HepG2 (cell line): ENCODE data around the gene ADCK2. TPM values are rescaled to one million over a fixed set of nuclear protein-coding genes. Genes with fewer than 3 reads are reported as not detected.

Experiments used
- ATAC-seq: fragments of 200-7000 bp; cut with Tn5 transposase; 3 replicates; pipeline ENCODE4 v1.9.1; 2020; ENCODE audit warnings: mild to moderate bottlenecking, moderate library complexity
- BruUV-seq: library from RNA; stranded (reverse); fragments of 400-500 nt; replicated peaks from 2 replicates; lab custom pipeline; 2021; lab: Mats Ljungman, UMichigan
- CTCF ChIA-PET: fragments of 300-600 bp; formaldehyde crosslinking; extraction: SDS; loops from one replicate; lab custom pipeline; 2021; ENCODE audit warnings: low total read pairs, inconsistent platforms, low intra/inter-chr PET ratio; lab: Yijun Ruan, JAX
- POLR2A ChIA-PET: fragments of 350-600 bp; sonication (Branson Sonifier 250); formaldehyde crosslinking; loops from one replicate; lab custom pipeline; 2020; ENCODE audit warnings: antibody characterized with exemption, inconsistent platforms; lab: Yijun Ruan, JAX
- DNase-seq: peaks from one replicate; pipeline ENCODE4 v3.0.0-alpha.2; 2015; ENCODE audit warnings: low spot score
- FAIRE-seq: peaks from 3 replicates; lab custom pipeline; 2011; peaks lifted over from hg19 to GRCh38; lab: Jason Lieb, UNC
- H2AFZ ChIP-seq: one replicate; pipeline ENCODE4 v1.6.1; 2011; ENCODE audit warnings: low read length, inconsistent platforms
- H3K27ac ChIP-seq: fragments of 300-600 bp; 3 replicates; pipeline ENCODE4 v1.8.0; 2011; ENCODE audit warnings: mixed run types, mild to moderate bottlenecking, mixed read lengths, low read length, inconsistent platforms; ENCODE audit not compliant: insufficient read depth; ENCODE audit errors: extremely low read length
- H3K27me3 ChIP-seq, 2 experiments: fragments of 200-600 bp in 1 of 2; 2 replicates in 1 of 2; 3 replicates in 1 of 2; pipeline versions ENCODE4 v1.6.0 to v1.8.0; 2011; ENCODE audit warnings: low read length in 2 of 2, mild to moderate bottlenecking in 2 of 2, moderate library complexity in 2 of 2, inconsistent platforms in 1 of 2; ENCODE audit not compliant: insufficient read depth in 2 of 2, control insufficient read depth in 1 of 2
- H3K36me3 ChIP-seq, 2 experiments: fragments of 200-600 bp in 1 of 2; replicated peaks in 1 of 2; 2 replicates in 1 of 2; 3 replicates in 1 of 2; pipeline versions ENCODE4 v1.5.1 to v1.8.0; 2011; ENCODE audit warnings: low read length in 2 of 2, inconsistent platforms in 1 of 2; ENCODE audit not compliant: insufficient read depth in 2 of 2, control insufficient read depth in 1 of 2
- H3K4me1 ChIP-seq: 2 replicates; pipeline ENCODE4 v1.5.1; 2012; ENCODE audit warnings: low read length, inconsistent platforms; ENCODE audit not compliant: insufficient read depth
- H3K4me2 ChIP-seq: 2 replicates; pipeline ENCODE4 v1.6.0; 2011; ENCODE audit warnings: low read depth, low read length, inconsistent platforms
- H3K4me3 ChIP-seq, 3 experiments: fragments of 200-600 bp in 1 of 3; sonication (generic), shearing (Covaris generic) in 1 of 3; replicated peaks in 1 of 3; 2 replicates each; pipeline ENCODE4 v1.5.1; 2011 to 2016; ENCODE audit warnings: low read length in 3 of 3, inconsistent platforms in 2 of 3, low read depth in 2 of 3, mild to moderate bottlenecking in 2 of 3, control low read depth in 1 of 3, mixed read lengths in 1 of 3; ENCODE audit not compliant: insufficient read depth in 1 of 3
- H3K79me2 ChIP-seq: one replicate; pipeline ENCODE4 v1.6.1; 2011; ENCODE audit warnings: low read length, inconsistent platforms; ENCODE audit not compliant: insufficient read depth
- H3K9ac ChIP-seq: 2 replicates; pipeline ENCODE4 v1.6.0; 2011; ENCODE audit warnings: mild to moderate bottlenecking, low read depth, low read length, inconsistent platforms; ENCODE audit not compliant: insufficient read depth
- H3K9me3 ChIP-seq: 2 replicates; pipeline ENCODE4 v1.5.1; 2012; ENCODE audit warnings: mild to moderate bottlenecking, low read length
- H4K20me1 ChIP-seq: 2 replicates; pipeline ENCODE4 v1.6.0; 2011; ENCODE audit warnings: inconsistent platforms, mild to moderate bottlenecking, low read length, moderate library complexity; ENCODE audit not compliant: insufficient read depth
- GPBP1L1 ChIP-seq: sonication (generic); formaldehyde crosslinking; IDR thresholded peaks from 2 replicates; pipeline ENCODE4 v1.5.0; 2020; ENCODE audit warnings: mild to moderate bottlenecking, missing genetic modification reagents
- GPN1 ChIP-seq: sonication (generic); formaldehyde crosslinking; IDR thresholded peaks from 2 replicates; pipeline ENCODE4 v1.5.1; 2020; ENCODE audit warnings: missing genetic modification reagents, borderline replicate concordance
- KDM4B ChIP-seq: sonication (generic); formaldehyde crosslinking; IDR thresholded peaks from 2 replicates; pipeline ENCODE4 v1.4.0; 2020; ENCODE audit warnings: missing genetic modification reagents
- MATR3 ChIP-seq: sonication (generic); formaldehyde crosslinking; IDR thresholded peaks from 2 replicates; pipeline ENCODE4 v1.4.0; 2020; ENCODE audit warnings: missing genetic modification reagents
- MYNN ChIP-seq: sonication (generic); formaldehyde crosslinking; IDR thresholded peaks from 2 replicates; pipeline ENCODE4 v1.4.0; 2020; ENCODE audit warnings: mild to moderate bottlenecking, low read depth, missing genetic modification reagents
- NCOA1 ChIP-seq: sonication (generic); formaldehyde crosslinking; IDR thresholded peaks from 2 replicates; pipeline ENCODE4 v1.9.0; 2021; ENCODE audit warnings: missing genetic modification reagents
- ONECUT2 ChIP-seq: sonication (generic); formaldehyde crosslinking; IDR thresholded peaks from 2 replicates; pipeline ENCODE4 v1.4.0; 2020; ENCODE audit warnings: missing genetic modification reagents
- PLRG1 ChIP-seq: fragments of 450-650 bp; conservative IDR thresholded peaks from 2 replicates; pipeline ENCODE4 v1.6.1; 2016
- SIX4 ChIP-seq: sonication (generic); formaldehyde crosslinking; IDR thresholded peaks from 2 replicates; pipeline ENCODE4 v1.4.0; 2020; ENCODE audit warnings: missing genetic modification reagents
- SNAI1 ChIP-seq: sonication (generic); formaldehyde crosslinking; IDR thresholded peaks from 2 replicates; pipeline ENCODE4 v1.5.0; 2020; ENCODE audit warnings: mild to moderate bottlenecking, missing genetic modification reagents, borderline replicate concordance
- SRSF1 ChIP-seq: fragments of 200-400 bp; formaldehyde crosslinking; optimal IDR thresholded peaks from 2 replicates; pipeline ENCODE3; 2017; ENCODE audit warnings: mild to moderate bottlenecking, low read depth, low read length, moderate library complexity
- ZBTB42 ChIP-seq: sonication (generic); formaldehyde crosslinking; IDR thresholded peaks from 2 replicates; pipeline ENCODE4 v1.5.0; 2020; ENCODE audit warnings: mild to moderate bottlenecking, missing genetic modification reagents
- ZBTB7B ChIP-seq: sonication (generic); formaldehyde crosslinking; IDR thresholded peaks from 2 replicates; pipeline ENCODE4 v1.4.0; 2020; ENCODE audit warnings: missing genetic modification reagents
- ZFP90 ChIP-seq: sonication (generic); formaldehyde crosslinking; IDR thresholded peaks from 2 replicates; pipeline ENCODE4 v1.8.0; 2022; ENCODE audit warnings: missing genetic modification reagents, mild to moderate bottlenecking, inconsistent platforms, borderline replicate concordance
- ZNF207 ChIP-seq: fragments of 450-650 bp; IDR thresholded peaks from 2 replicates; pipeline ENCODE4 v1.6.1; 2016; ENCODE audit warnings: antibody characterized with exemption, borderline replicate concordance
- ZNF546 ChIP-seq: sonication (generic); formaldehyde crosslinking; conservative IDR thresholded peaks from 2 replicates; pipeline ENCODE4 v1.8.1; 2023; ENCODE audit warnings: mild to moderate bottlenecking, missing genetic modification reagents
- ZNF737 ChIP-seq: sonication (generic); formaldehyde crosslinking; IDR thresholded peaks from 2 replicates; pipeline ENCODE4 v1.5.0; 2020; ENCODE audit warnings: missing genetic modification reagents, mild to moderate bottlenecking, borderline replicate concordance
- WGBS: methylation state at CpG from one replicate; pipeline ENCODE4 v1.1.6; 2017; ENCODE audit warnings: low lambda C conversion rate; 5-methylcytosine and 5-hydroxymethylcytosine counted together
- in situ Hi-C: cut with HindIII; loops from 2 replicates; pipeline ENCODE4 v1.10.0; 2017; ENCODE audit warnings: low pct_unique_long_range_greater_than_20kb; ENCODE audit not compliant: extremely low pct_ligation_motif_present
- intact Hi-C: fragments of 100-400 bp; cut with micrococcal nuclease; formaldehyde crosslinking; loops from one replicate; pipeline ENCODE4 v1.10.0; 2022; ENCODE audit not compliant: unreplicated experiment
- polyA plus RNA-seq, 8 experiments: library from polyadenylated mRNA; depleted of rRNA in 3 of 8; stranded (reverse) in 7 of 8; unstranded in 1 of 8; fragments of >200 nt; fragmentation: Illumina TruSeq in 4 of 8; extraction: Trizol in 4 of 8; gene quantifications; 2 replicates each; pipeline versions ENCODE4 v1.2.1 to v1.2.3, GENCODE V29; 2011 to 2016; ENCODE audit warnings: low read depth in 4 of 8, missing spikeins in 1 of 8, mixed read lengths in 1 of 8; ENCODE audit not compliant: insufficient read depth in 1 of 8
- total RNA-seq, 5 experiments: library from RNA; depleted of rRNA; stranded (reverse); fragments of >200 nt; fragmentation: Illumina TruSeq; extraction: Trizol; gene quantifications; 2 replicates each; pipeline ENCODE4 v1.2.3, GENCODE V29; 2016; ENCODE audit warnings: low read depth in 1 of 5

The ADCK2 gene
- total and polyA plus RNA-seq, 2 of the 13 experiments (the other 11 are each of a cell fraction or from before 2014, with no cell fraction given) = 8.6 to 18.8 TPM

GRCh38 chr7:140675726-140676125, 3.0 kb downstream of the ADCK2 start:
- FAIRE-seq (no peak), ATAC-seq (no peak), DNase-seq (no peak)
- BruUV-seq = no TSS peak
- intact Hi-C loops = no loop called here
- no peaks in the 10 kb centered on the region for H4K20me1 ChIP-seq
- H3K36me3 ChIP-seq = peaks cover 1 to 7% of the 10 kb centered on the region in 2 experiments; a peak in 1 of 5 replicates
- POLR2A ChIA-PET = interaction anchor here (1.0 kb wide), 1 partner anchor 21 kb away, joined by 4 read pairs; the partner anchor contains the start of gene NDUFB2
- no peaks in the 10 kb centered on the region for H3K9me3 ChIP-seq
- no peak overlapping the region for H3K9ac ChIP-seq
- WGBS = 91% methylated on average over 4 of the region's 4 CpGs
- no peaks in the 10 kb centered on the region for H3K79me2 ChIP-seq
- TF ChIP-seq NCOA1 (CRISPR knock-in tag) = no peak
- no peak for TF ChIP-seq PLRG1
- TF ChIP-seq KDM4B (CRISPR knock-in tag) = no peak
- TF ChIP-seq SIX4 (CRISPR knock-in tag) = no peak
- TF ChIP-seq ZBTB42 (CRISPR knock-in tag) = no peak
- no peak for TF ChIP-seq ZBTB7B (CRISPR knock-in tag)
- in situ Hi-C loops = loop anchor here (25.0 kb wide), 1 partner anchor 337 kb away; the partner anchor contains the start of gene MRPS33
- no peak overlapping the region for H3K4me3 ChIP-seq
- CTCF ChIA-PET = no interaction called here
- H3K27ac ChIP-seq = no peak overlapping the region
- peaks cover 16% of the 10 kb centered on the region for H3K4me1 ChIP-seq
- H3K4me2 ChIP-seq = no peak overlapping the region
- H2AFZ ChIP-seq = no peak overlapping the region
- no peaks in the 10 kb centered on the region for H3K27me3 ChIP-seq

- ChIA-PET POLR2A (no interaction called here), CTCF (no interaction called here)
- DNase-seq (no peak), ATAC-seq (no peak), FAIRE-seq (no peak)
- Histone ChIP-seq H3K9me3 (no peaks in the 10 kb centered on the region), H3K27me3 (no peaks in the 10 kb centered on the region), H4K20me1 (no peaks in the 10 kb centered on the region), H3K79me2 (no peaks in the 10 kb centered on the region), H3K4me3 (no peak overlapping the region), H3K27ac (no peak overlapping the region), H3K4me2 (no peak overlapping the region), H3K36me3 (peaks cover 1 to 10% of the 10 kb centered on the region in 2 experiments; a peak in 1 of 5 replicates), H3K9ac (no peak overlapping the region), H2AFZ (no peak overlapping the region), H3K4me1 (peaks cover 16% of the 10 kb centered on the region)
- intact Hi-C loops = no loop called here
- in situ Hi-C loops = loop anchor here (25.0 kb wide), 1 partner anchor 336 kb away; the partner anchor contains the start of gene MRPS33
- no TSS peak for BruUV-seq
- WGBS = 90% methylated on average over 3 of the region's 3 CpGs
- TF ChIP-seq GPN1 (CRISPR knock-in tag) = no peak
- no peak for TF ChIP-seq SRSF1
- no peak for TF ChIP-seq ZFP90 (CRISPR knock-in tag)
- TF ChIP-seq MYNN (CRISPR knock-in tag) = no peak
- TF ChIP-seq ZNF207 = no peak
- TF ChIP-seq ZNF737 (CRISPR knock-in tag) = no peak
- TF ChIP-seq MATR3 (CRISPR knock-in tag) = no peak
- TF ChIP-seq GPBP1L1 = no peak
- no peak for TF ChIP-seq ONECUT2 (CRISPR knock-in tag)
- TF ChIP-seq SNAI1 (CRISPR knock-in tag) = no peak
- no peak for TF ChIP-seq ZNF546 (CRISPR knock-in tag)
These were observed 3.6 kb downstream of the ADCK2 start for GRCh38 chr7:140676306-140676705.
